Activated naive CD8-positive, alpha-beta T cell treated with anti-CD3 and anti-CD28 coated beads, Interleukin-2, amount 50 U/mL, for 16 hours (primary cell): ENCODE data around the gene TMEM120A.
"Not testable (repeated sequence)": the region's sequence is repeated elsewhere in the genome, so short reads cannot be mapped to it uniquely, and the experiment has no call there.

ENCODE experiments used
- DNase-seq: peaks from one replicate; pipeline ENCODE4 v3.0.0-alpha.2; 2020; ENCODE audit warnings: low read depth, low spot score

Gene TMEM120A

GRCh38 chr7:75994388-75995051 lies at the start of gene TMEM120A:
Gene TMEM120A (minus strand): TSS chr7:75994595. CDS start chr7:75994570, 25 bp downstream.
- DNase-seq, result peak; percentile 91

DNA sequence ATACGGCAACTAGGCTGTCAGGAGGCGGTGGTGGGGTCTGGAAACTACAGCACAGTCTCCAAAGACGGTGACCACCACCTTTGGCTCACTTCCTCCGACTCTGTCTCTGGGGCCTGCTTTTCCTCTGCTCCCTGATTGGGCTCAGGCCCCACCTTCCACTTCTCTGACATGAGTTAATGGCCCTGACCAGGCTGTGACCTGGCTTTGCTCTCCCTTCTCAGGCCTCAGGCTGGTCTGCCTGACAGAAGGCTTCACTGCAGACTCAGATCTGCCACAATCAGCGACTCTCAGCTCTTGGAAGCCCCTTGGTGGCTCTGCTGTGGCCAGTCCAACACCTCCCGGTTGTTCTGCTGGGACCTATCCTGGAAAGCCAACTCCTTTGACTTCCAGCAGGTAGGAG lies 45.7 kb upstream of the TMEM120A start:
- DNase-seq, result no peak

- DNase-seq, result no peak
Observed at GRCh38 chr7:76037310-76037709, 42.9 kb upstream of the TMEM120A start.

DNA sequence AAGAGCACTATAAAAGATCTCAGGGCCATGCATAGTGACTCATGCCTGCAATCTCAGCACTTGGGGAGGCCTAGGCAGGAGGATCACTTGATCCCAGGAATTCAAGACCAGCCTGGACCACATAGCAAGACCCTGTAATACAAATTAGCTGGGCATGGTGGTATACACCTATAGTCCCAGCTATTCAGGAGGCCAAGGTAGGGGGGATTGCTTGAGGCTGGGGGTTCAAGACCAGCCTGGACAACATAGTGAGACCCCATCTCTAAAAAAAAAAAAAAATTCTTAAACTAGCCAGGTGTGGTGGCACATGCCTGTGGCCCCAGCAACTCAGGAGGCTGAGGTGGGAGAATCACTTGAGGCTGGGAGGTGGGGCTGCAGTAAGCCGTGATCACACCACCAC lies 37.6 kb upstream of the TMEM120A start:
- DNase-seq, result no peak

- DNase-seq, result not testable (repeated sequence)
Observed at GRCh38 chr7:76029682-76030081, 35.3 kb upstream of the TMEM120A start.

DNA sequence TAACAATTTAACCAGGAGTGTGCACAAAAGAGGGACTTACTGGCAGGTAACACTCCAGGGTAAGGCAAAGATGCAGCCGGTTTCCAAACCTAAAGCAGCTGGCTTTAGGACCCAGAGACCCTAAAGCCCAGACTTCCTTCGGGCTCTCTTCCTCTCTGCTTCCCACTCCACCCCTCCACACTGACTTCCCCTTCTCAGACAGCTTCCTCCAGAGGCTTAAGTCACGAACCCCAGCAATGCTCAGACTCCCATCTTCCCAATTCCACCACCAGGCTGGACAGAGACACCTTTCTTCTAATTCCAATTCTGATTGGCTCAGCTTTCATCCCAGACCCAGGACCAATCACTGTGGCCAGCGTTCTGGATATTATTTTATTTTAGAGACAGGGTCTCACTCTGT lies 28.6 kb upstream of the TMEM120A start:
- no peak for DNase-seq

- DNase-seq, result no peak
Observed at GRCh38 chr7:76022026-76022780, 27.8 kb upstream of the TMEM120A start.

GRCh38 chr7:76020031-76020714 lies 25.8 kb upstream of the TMEM120A start:
- DNase-seq, result peak; percentile 33

DNA sequence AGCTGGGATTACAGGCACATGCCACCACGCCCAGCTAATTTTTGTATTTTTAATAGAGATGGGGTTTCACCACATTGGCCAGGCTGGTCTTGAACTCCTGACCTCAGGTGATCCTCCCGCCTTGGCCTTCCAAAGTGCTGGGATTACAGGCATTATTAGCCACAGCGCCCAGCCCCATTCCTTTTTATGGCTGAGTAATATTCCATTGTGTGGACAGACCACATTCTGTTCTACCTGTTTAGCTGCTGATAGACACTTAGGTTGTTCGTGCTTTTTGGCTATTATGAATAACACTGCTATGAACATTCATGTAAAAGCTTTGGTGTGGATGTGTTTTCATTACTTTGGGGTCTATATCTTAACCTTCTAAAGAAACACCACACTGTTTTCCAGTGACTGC lies 24.1 kb upstream of the TMEM120A start:
- DNase-seq, result not testable (repeated sequence)

DNA sequence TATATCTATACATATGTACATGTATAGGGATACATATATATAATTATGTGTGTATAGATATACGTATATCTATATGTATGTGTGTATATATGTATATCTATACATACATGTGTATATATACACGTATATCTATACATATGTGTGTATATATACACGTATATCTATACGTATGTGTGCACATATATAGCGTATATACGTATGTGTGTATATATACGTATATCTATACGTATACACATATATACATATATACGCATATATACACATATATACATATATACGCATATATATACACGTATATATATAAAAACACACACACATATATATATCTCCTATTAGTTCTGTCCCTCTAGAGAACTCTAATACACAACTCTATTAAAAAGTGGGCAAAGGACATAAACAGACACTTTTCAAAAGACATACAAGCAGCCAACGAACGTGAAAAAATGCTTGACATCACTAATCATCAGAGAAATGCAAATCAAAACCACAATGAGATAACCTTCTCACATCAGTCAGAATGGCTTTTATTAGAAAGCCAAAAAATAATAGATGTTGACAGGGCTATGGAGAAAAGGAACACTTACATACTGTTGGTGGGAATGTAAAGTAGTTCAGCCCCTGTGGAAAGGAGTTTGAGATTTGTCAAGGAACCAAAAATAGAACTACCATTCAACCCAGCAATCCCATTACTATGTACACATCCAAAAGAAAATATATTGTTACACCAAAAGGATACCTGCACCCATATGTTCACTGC lies 22.0 kb upstream of the TMEM120A start:
- DNase-seq, result no peak

DNA sequence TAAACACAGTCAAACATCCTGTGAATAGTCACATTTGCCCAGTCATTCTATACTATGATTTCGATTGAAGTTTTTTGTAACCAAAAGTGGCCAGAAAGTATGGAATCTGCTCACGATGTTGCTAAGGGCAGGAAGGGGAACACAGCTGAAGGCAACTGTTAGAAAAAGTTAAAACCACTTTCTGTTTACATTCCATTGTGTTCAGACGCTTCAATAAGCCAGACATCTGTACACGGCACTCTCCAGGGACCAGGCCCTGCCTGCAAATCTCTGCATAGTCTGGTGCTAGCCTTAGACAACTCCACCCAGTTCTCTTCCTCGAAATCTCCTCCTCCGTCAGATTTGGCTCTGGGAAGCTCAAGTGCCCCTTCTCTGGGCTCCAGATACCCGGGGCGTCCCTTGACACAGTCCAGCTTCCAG lies 17.1 kb upstream of the TMEM120A start:
- DNase-seq, result no peak

DNA sequence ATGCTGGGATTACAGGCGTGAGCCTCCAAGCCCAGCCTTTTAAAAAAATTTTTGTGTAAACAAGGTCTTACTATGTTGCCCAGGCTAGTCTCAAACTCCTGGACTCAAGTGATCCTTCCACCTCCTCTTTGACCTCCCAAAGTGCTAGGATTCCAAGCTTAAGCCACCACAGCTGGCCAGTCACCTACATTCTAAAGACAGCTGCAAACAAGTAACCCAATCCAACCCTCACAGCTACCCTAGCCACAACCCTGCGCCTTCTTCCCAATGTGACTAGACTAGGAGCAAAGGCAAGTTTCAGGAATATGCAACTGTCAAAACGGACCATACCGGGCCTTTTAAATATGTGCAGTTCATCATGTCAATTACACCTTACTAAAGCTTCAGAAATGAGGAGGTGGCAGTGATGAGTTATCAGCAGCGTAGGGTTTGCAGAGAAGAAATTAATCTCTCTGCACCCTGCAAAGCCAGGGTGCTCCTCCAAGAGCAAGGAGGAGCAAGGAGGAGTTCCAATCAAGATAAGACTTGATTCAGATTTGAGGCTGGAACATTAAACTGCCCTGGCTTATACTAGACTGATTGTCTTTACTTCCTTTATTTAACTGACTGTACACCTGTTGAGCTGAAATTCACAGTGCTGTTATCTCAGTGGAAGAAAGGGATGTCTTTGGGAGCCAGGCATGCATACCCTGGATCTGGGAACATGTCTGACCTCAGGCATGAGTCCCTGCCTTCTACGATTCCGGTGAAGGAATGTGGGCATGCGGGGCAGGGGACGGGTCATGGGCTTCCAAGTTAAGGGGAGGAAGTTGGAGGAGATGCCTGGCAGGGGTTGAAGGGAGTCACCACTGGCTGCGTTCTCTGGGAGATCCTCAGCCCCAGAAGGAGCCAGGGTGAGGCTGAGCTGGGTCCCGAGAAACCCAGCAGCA lies 15.5 kb upstream of the TMEM120A start:
- no peak for DNase-seq

- no peak for DNase-seq
Observed at GRCh38 chr7:76008156-76008687, 13.8 kb upstream of the TMEM120A start.

- DNase-seq, result not testable (repeated sequence)
Observed at GRCh38 chr7:76005004-76005403, 10.6 kb upstream of the TMEM120A start.

DNA sequence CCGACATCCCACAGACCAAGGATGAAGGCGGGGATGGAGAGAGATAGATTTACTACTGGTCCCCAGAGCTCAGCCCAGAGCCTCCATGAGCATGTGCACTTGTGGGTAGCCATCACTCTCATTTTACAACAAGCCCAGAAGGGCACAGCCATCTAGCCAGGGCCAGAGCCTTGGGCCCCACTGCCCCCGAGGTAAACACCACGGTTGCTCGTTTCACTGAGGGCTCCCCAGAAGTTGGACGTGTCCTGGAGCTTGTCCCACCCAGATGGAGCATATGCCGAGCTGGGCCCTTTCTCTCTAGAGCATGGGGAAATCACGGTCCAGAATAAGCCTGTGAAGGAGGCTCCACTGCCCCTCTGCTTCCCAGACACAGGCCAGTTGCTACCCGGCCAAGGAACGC lies 9.0 kb upstream of the TMEM120A start:
- DNase-seq, result no peak

- DNase-seq, result no peak
Observed at GRCh38 chr7:76002822-76003221, 8.4 kb upstream of the TMEM120A start.

DNA sequence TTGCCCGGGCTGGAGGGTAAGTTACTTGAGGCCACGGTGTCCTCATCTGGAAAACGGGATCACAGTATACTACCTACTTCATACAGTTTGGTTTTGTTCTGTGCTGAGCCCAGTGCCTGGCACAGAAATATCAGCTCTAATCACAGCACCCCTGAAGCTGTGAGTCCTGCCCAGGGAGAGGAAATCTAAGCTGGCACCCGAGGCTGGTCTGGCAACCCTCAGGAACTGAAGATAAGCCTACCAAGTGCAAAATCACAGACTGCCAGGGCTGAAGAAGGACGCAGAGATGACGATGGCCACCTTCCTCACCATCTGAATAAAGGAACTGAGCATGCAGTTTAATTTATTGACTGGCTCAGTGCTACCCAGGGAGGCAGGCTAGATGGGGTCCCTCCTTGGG lies 7.7 kb upstream of the TMEM120A start:
- no peak for DNase-seq

GRCh38 chr7:76000566-76000965 lies 6.2 kb upstream of the TMEM120A start:
- no peak for DNase-seq

DNA sequence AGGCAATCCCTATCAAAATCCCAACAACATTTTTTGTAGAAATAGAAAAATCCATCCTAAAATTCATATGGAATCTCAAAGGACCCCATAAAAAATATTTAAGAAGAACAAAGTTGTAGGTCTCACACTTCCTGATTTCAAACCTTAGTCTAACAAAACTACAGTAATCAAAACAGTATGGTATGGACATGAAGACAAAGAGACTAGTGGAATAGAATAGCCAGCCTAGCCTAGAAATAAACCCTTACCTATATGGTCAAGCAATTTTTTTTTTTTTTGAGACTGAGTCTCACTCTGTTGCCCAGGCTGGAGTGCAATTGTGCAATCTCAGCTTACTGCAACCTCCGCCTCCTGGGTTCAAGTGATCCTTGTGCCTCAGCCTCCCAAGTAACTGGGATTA lies 3.6 kb upstream of the TMEM120A start:
- DNase-seq, result no peak

- DNase-seq, result no peak
Observed at GRCh38 chr7:75996476-75996875, 2.1 kb upstream of the TMEM120A start.

- DNase-seq, result no peak
Observed at GRCh38 chr7:75995996-75996395, 1.6 kb upstream of the TMEM120A start.
